GM19452 (cell line): ENCODE measurements around the gene NMT1.

ENCODE experiments used
- ATAC-seq: cut with Tn5 transposase; IDR thresholded peaks from one replicate; pipeline ENCODE4 v1.9.1; 2021; ENCODE audit not compliant: unreplicated experiment

The NMT1 gene

DNA sequence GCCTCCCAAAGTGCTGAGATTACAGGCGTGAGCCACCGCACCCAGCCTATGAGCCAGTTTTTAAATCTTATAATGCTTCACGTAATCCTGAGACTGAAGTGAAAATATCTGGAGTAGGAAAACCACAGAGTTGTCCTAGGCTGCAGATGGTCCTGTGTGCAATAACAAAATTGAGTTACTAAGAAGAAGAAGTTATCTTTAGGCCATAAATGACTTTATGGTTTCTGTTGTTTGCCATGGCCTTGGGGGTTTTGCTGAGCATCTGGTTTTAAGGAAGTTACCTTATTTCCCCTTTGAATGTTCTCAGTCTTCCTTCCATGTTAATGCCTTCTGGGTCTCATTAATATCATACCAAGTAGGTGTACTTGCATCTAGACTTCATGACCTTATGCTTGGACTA, 16.5 kb downstream of the NMT1 start:
- ATAC-seq: no peak

GRCh38 chr17:45081047-45081703, 20.1 kb downstream of the NMT1 start:
- ATAC-seq: no peak

GRCh38 chr17:45086391-45086790, 25.3 kb downstream of the NMT1 start:
- ATAC-seq: no peak

- ATAC-seq: no peak
Observed at GRCh38 chr17:45086865-45087503, 25.9 kb downstream of the NMT1 start.

DNA sequence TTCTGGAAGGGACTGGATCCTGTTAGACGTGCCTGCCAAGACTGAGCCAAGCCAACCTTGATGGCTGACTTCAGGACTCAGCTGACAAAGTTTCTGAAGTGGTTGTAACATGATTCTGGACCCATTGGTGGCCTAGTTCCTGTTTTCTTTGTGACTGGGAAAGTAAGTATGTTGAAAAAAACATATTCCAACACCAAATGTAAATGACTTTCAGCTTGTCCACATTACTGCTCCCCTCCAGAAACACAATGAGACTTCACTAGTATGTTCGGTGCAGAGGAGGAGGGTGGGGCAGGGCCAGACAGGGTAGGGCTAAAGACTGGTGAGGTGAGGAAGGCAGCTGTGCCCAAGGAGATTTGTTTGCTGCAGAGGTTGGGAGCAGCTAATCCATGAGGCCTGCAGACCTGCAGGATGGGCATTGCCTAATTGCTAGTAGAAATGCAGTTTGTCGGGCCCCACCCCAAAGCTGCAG, 26.4 kb downstream of the NMT1 start:
- ATAC-seq: no peak

- ATAC-seq: no peak
Observed at GRCh38 chr17:45087978-45088377, 26.9 kb downstream of the NMT1 start.

DNA sequence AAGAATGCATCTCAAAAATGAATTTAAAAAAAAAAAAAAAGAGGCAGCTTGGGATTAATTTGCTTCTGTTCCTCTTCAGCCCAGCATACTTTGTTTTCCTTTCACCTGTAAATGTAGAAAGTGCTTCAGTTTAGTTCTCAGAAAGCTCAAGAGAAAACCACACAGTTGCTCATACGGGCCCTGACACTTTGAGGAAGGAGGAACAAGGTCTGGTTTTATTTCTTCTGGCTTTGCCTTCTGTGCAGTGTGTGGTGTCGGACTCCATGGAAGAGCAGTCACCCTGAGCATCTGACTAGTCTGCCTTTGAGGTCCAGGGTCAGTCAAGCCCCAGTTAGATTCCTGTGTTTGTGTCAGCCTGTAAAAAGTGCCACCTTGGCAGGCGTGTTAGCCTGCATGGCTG, 27.6 kb downstream of the NMT1 start:
- ATAC-seq: no peak

- ATAC-seq: no peak
Observed at GRCh38 chr17:45090711-45091110, 29.6 kb downstream of the NMT1 start.

DNA sequence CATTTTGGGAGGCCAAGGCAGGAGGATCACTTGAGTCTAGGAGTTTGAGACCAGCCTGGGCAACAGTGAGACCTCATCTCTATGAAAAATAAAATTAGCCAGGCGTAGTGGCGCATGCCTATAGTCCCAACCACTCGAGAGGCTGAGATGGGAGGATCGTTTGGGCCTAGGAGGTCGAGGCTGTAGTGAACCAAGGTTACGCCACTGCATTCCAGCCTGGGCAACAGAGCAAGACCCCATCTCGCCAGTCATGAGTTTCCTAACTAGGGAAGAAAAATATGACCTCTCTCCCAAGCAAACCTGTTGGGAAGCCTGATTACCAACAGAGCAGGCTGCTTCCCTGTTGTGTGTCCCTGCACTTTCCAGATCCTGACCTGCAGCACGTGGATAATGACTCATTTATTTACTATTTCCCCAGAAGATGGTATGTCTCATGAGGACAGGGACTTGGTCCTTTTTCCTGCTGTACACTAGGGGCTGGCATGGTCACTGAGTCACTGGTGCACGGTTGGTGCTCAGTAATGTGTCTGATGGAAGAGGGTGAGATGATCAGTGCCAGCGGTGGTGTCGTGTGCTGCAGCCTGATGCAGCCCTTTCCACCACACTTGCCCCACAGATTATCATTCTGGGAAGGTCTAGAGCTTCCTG, 30.8 kb downstream of the NMT1 start:
- ATAC-seq: no peak

DNA sequence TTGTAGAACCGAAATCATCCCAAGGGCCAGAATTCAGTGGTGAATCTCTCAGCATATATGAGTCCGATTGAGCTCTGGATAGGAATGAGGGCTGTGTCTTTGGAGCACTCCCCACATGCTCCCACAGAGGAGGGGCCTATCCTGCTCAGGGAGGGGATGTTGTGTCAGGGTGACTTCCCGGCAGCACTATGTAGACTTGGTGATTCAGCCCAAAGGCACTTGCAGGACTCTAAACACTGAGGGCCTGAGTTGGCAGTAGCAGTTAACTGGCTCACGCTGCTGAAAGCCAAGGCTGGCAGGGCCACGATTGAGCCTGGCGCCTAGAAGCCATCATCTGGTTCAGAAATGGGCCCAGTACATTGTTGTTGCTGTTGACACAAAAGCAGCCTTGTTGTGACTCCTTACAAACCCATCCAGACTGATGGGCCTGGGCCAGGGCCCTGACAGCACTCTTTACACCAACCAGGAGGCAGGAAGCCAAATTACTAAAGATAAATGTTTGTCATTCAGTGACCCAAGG, 31.9 kb downstream of the NMT1 start:
- ATAC-seq: no peak

GRCh38 chr17:45093444-45094110, 32.5 kb downstream of the NMT1 start:
- ATAC-seq: no peak

- ATAC-seq: no peak
Observed at GRCh38 chr17:45096141-45096540, 35.0 kb downstream of the NMT1 start.

DNA sequence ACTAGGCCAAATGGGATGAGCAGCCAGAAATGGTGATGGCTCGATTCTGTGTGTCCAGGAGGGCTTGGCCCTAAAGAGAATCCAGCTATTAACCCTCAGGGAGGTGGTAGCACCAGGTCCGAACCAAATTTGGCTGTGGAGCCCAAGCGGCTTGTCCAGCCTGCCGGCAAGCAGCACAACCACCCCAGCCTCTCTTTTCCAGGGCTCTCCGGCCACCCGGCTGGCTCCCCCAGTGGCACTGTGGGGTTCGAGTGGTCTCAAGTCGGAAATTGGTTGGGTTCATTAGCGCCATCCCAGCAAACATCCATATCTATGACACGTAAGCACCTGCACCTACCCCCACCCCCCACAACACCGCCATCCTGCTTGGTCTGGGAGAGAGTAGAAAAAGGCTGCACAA, 35.8 kb downstream of the NMT1 start:
- ATAC-seq: no peak

- no peak for ATAC-seq
Observed at GRCh38 chr17:45098081-45098868, 37.2 kb downstream of the NMT1 start.

GRCh38 chr17:45098869-45099616, 37.9 kb downstream of the NMT1 start:
- ATAC-seq: no peak

DNA sequence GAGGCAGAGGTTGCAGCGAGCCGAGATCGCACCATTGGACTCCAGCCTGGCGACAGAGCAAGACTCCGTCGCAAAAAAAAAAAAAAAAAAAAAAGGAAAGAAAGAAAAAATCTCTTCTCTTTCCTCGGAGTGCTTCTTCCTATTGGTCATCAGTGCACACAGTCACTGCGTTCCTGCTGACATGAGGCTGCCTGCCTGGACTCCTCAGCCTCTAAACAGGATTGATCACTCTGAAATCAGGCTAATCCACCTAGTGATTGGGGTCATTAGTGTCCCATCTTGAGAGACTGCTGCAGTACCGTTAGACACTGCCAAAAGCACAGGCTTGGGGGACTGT, 40.4 kb downstream of the NMT1 start:
- ATAC-seq: no peak

GRCh38 chr17:45101883-45102811, 41.0 kb downstream of the NMT1 start:
- ATAC-seq: no peak

DNA sequence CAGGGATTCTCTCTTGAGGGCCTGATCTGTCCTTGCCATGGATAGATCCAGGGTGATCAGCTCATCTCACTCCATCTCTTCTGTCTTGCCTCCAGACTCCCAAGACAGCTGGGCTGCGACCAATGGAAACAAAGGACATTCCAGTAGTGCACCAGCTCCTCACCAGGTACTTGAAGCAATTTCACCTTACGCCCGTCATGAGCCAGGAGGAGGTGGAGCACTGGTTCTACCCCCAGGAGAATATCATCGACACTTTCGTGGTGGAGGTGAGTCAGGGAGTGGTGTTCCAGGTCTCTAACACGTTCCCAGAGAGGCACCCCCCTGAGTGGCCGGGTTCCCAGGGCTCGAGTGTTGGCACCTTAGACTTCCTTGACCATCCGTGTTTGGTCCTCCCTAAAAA, 41.7 kb downstream of the NMT1 start:
- ATAC-seq: no peak

DNA sequence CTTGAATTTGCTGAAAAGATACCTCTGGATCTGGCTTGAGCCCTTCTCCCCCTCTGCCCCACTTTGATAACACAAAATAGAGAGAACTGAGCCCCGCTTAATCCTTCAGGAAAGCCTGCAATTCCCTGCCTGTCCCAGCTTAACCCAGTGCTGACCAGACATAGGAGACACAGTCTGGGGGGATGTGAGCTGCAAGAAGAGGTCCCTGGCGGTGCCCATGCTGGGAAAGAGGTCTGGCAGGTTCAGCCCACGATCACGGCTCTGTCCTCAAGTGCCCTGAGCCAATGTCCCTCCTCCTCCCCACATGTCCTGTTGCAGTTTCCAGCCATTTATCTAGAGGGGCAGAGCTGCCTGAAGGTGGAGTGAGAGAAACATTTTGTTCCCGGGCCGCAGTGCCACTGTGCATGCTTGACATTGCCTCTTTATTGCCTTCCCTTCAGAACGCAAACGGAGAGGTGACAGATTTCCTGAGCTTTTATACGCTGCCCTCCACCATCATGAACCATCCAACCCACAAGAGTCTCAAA, 42.2 kb downstream of the NMT1 start:
- ATAC-seq: no peak
